ENCODE results near the gene ZNF358. TPM values are rescaled to one million over a fixed set of nuclear protein-coding genes. Genes with fewer than 3 reads are reported as not detected.

ZNF358 gene
- total RNA-seq, result 10.6 TPM

DNA sequence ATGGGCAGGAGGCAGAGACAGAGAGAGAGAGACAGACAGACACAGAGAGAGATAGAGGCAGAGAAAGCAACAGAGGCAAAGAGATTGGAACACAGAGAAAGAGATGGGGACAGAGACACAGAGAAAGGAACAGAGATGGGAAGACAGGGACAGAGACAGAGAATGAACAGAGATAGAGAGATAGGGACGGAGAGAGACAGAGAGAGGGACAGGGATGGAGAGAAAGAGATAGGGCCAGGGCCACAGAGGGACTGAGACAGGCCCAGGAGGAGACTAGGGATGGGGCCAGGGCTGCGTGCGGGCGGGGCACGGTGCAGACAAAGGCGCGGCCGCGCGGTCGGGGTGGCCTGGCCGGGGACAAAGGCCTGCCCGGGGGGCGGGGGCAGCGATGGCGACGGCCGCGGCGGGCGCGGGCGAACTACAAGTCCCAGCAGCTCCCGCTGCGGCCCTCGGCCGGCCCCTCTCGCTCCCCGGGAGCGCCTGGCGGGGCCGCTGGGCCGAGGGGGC is at the start of gene ZNF358:
Gene ZNF358 (plus strand): TSS at position 459 of the 507 bp plus-strand sequence. CDS start 3,140 bp downstream, outside the sequence.
- peak; percentile 95 to 98 for DNase-seq (ENCODE audit: low spot score in 2 of 2)
- no peak for FAIRE-seq

GRCh38 chr19:7467009-7467989 is 48.6 kb upstream of the ZNF358 start:
- FAIRE-seq, result no peak
- peak in 1 of 2 donors; percentile 24 for DNase-seq (ENCODE audit: low spot score in 2 of 2)

DNA sequence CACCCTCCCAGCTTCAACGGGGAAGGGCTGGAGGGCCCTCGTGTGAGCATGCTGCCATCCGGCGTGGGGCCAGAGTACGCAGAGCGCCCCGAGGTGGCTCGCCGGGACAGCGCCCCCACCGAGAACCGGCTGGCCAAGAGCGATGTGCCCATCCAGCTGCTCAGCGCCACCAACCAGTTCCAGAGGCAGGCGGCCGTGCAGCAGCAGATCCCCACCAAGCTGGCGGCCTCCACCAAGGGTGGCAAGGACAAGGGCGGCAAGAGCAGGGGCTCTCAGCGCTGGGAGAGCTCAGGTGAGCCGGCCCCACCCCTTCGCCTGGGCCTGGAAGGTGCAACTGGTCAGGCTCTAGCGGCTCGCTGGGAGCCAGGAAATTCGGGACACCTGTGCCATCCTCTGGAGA is 47.1 kb upstream of the ZNF358 start:
- no peak for FAIRE-seq
- DNase-seq (ENCODE audit: low spot score in 2 of 2), result no peak

- no peak for FAIRE-seq
- DNase-seq (ENCODE audit: low spot score in 2 of 2), result no peak
These were observed 46.1 kb upstream of the ZNF358 start for GRCh38 chr19:7469669-7470285.

GRCh38 chr19:7470540-7471305 is 45.2 kb upstream of the ZNF358 start:
- FAIRE-seq (no peak), DNase-seq (ENCODE audit: low spot score in 2 of 2) (no peak)

DNA sequence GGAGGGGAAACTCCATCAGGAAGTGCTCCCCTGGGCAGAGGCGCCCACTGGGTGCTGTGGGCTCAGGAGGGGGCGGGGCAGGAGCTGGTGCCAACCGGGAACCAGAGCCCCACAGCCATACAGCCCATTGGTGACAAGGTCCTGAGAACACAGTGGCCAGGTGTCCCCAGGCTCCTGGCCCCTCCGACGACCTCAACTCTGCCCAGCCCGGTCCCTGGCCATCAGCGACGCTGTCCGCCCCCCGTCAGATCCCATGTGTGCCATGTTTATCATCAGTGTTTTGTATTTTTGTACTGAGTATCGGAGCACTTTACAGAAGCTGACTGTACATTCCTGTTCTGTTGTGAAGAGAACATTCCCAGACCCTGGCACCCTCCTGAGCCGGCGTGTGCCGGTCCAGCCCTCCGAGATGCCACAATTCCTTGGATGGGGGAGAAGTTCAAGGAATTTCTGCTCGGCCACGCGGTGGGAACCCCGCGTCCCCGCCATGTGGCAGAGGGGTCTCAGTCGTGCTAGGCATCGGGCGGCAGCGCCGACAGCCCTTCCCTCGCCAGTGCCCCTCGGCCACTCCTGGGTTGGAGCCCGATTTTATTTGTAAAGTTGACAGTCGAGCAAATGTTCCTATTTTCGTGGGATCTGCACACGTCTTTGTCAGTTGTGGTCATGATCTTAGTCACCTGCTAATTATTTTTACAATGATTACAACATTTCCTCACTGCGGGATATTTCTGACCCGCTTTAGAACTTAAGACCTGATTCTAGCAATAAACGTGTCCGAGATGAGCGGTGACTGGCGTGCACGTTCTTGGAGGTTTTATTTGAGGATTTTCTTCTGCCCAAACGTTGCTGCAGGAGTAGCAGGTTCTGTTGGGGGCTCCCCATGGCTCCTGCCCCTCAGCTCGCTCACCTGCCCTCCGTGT is 43.9 kb upstream of the ZNF358 start:
- peak in 1 of 2 donors; percentile 20 for DNase-seq (ENCODE audit: low spot score in 2 of 2)
- no peak for FAIRE-seq

- FAIRE-seq (no peak), DNase-seq (ENCODE audit: low spot score in 2 of 2) (no peak)
These were observed 40.2 kb upstream of the ZNF358 start for GRCh38 chr19:7475665-7476064.

DNA sequence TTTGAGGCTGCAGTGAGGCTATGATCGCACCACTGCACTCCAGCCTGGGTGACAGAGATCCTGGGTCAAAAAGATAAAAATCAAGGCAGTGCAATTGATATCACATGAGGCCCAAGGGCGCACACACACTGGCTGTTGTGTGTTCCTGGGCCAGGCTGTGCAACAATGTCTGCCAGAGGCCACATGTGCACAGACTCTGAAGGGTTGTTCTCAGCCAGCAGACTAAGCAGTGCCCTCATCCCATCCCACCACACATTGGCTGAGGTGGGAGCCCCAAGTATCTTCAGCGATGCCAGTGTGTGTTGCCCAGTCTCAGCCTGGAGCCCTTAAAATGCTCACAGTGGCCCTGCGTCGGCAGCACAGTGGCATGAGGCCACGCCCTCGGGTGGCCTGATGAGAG is 39.7 kb upstream of the ZNF358 start:
- DNase-seq (ENCODE audit: low spot score in 2 of 2), result no peak
- FAIRE-seq, result no peak

DNA sequence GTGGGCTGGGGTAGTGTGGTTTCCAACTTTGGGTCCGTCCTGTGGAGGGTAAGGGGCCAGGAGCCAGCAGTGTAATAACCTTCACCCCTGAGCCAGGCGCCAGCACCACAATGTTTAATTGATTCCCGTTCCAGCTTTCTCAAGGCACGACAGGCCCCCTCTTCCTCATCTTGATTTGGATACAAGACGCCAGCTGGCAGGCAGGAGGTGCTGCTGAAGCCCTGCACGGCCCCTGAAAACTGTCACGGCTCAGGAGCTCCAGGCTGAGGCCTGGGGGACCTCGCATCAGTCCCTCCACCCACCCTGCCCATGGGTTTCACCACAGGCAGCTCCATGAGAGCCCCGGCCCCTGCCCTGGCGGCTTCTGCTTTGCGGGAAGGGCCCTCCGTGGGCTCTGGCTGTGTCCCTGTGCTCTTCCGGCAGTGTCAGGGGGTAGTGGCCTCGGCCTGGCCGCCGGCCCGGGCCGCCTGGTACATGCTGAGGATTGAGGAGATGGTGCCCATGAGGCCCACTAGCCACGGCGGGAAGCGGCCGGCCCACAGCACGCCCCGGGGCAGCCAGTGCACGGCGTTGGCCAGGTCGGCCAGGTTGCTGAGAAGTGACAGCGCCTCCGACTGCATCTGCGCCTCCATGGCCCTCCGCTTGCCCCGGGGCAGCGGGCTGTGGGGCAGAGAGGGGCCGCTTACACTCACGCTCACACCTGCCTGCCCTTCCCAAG is 39.0 kb upstream of the ZNF358 start:
- DNase-seq (ENCODE audit: low spot score in 2 of 2) (no peak), FAIRE-seq (no peak)

DNA sequence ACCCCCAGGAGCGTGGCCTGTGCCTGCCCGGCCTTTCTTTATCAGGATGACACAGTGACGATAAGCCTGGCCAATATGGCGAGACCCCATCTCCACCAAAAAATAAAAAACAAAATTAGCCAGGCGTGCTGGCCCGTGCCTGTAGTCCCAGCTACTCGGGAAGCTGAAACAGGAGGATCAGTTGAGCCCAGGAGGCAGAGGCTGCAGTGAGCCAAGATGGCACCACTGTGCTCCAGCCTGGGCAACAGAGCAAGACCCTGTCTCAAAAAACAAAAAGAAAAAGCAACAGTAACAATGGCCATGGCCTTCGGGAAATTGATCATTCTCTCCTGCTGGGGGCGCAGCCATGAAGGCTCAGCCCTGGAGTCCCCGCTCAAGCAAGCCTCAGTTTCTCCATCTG is 38.1 kb upstream of the ZNF358 start:
- no peak for FAIRE-seq
- DNase-seq (ENCODE audit: low spot score in 2 of 2), result no peak

GRCh38 chr19:7478173-7478842 is 37.6 kb upstream of the ZNF358 start:
- no peak for FAIRE-seq
- no peak for DNase-seq (ENCODE audit: low spot score in 2 of 2)

DNA sequence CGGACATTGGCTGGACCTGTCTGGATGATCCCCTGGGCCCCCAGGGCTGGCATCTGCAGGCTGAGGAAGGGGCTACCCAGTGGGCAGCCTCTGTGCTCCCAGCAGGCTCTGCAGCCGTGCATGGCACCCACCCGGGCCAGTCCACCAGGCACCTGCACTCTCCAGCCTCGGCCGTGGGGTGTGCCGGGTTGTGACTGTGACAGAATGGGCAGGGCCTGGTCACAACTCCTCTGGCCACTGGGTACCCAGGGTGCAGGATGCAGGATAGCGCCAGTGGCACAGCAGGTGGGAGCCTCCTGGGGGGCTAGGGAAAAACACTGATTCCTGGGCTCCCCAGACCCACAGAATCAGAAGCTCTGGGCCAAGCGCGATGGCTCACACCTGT is 37.1 kb upstream of the ZNF358 start:
- FAIRE-seq, result no peak
- DNase-seq (ENCODE audit: low spot score in 2 of 2), result no peak

GRCh38 chr19:7480222-7480969 is 35.5 kb upstream of the ZNF358 start:
- DNase-seq (ENCODE audit: low spot score in 2 of 2), result peak in 1 of 2 donors; percentile 24
- no peak for FAIRE-seq

DNA sequence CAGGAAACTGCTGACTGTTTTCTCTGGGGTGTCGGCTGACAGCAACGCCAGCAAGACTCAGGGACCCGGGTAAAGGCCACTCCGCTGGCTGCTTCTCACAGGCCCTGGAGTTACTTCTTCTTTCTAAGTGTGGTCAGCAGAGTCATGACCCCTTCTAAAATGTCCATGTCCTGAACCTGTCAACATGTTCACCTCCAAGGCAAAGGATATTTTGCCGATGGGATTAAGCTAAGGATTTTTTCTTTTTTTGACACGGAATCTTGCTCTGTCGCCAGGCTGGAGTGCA is 35.0 kb upstream of the ZNF358 start:
- FAIRE-seq (no peak), DNase-seq (ENCODE audit: low spot score in 2 of 2) (no peak)

DNA sequence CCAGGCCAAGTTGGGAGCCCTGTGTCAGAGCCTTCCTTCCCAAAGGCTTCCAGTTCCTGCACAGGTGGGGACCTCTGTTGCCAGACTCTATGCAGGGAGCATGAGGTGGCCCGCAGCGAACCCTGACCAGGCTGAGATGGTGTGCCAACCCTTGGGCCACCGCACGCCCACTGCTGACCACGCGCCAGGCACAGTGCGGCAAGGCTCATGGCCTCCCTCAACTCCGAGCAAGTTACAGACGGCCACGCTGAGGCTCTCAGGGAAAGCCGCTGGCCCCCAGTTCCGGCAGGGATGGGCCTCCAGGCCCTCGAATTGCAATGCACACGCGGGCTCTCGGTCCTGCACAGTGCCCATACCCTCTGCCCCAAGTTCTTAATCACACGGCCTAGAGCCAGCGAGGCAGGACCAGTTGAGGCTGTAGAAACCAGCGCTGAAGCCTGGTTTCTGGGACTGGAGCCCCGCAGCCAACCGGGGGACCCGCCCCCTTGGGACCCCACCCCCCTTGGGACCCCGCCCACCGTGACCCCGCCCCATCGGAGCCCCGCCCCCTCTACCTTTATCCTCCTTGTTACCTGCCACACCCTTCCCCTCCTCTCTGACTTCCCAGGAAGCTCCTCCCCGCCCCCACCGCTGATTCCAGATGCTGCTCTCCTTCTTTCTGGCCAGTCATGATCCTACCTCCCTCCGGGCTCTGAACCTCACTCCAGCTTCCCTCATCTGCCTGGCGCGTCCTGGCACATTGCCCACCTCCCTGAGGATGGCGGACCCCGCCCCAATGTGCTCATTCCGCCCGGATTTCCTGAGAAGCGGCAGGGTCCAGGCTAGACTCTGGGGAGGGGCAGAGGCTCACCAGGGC is 33.1 kb upstream of the ZNF358 start:
- FAIRE-seq, result no peak
- DNase-seq (ENCODE audit: low spot score in 2 of 2), result no peak

DNA sequence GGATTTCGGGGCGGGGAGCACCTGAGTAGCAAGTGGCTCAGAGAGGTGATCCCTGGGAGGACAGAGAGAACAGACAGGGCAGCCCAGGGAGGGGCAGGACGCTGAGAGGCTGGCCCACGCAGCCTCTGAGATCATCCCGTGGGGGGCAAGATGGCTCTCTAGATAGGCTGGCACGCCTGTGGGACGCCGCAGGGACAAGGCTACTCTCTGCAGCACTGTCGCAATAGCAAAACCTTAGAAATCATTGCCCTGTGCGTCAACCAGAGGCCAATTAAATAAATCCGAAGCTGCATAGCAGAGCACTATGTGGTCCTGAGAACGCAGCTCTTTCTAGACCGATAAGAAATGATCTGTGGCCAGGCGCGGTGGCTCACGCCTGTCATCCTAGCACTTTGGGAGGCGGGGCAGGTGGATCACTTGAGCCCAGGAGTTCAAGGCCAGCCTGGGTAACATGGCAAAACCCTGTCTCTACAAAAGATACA is 32.1 kb upstream of the ZNF358 start:
- FAIRE-seq (no peak), DNase-seq (ENCODE audit: low spot score in 2 of 2) (no peak)

DNA sequence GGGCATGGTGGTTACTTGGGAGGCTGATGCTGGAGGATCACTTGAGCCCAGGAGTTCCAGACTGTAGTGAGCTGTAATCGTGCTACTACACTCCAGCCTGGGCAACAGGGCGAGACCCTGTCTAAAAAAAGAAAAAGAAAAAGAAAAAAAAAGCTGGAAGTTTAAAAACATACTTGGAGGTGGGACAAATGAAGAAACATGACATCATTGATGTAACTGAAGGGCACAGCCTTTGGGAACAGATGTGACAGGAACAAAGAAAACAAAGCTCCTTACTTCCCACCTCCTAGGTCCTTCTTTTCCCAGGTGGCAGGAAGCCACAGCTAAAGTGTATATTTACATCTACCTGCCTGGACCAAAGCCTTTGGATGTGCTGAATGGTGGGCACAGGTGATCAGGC is 29.0 kb upstream of the ZNF358 start:
- FAIRE-seq, result no peak
- no peak for DNase-seq (ENCODE audit: low spot score in 2 of 2)
